Mesothelial cell of epicardium (in vitro differentiated cells): ENCODE data around the gene CMYA5. TPM values are rescaled to one million over a fixed set of nuclear protein-coding genes. Genes with fewer than 3 reads are reported as not detected.

ENCODE experiments used
- DNase-seq, 2 experiments: peaks; one replicate each; pipeline ENCODE4 v3.0.0; 2021; ENCODE audit warnings: low spot score in 2 of 2; ENCODE audit not compliant: unreplicated experiment in 2 of 2
- H3K27ac Mint-ChIP-seq: 2 replicates; pipeline ENCODE4 v1.8.0; 2021; ENCODE audit warnings: mixed read lengths
- H3K27me3 Mint-ChIP-seq: 2 replicates; pipeline ENCODE4 v1.8.0; 2021; ENCODE audit warnings: low read depth, mixed read lengths
- H3K36me3 Mint-ChIP-seq: 2 replicates; pipeline ENCODE4 v1.8.0; 2021; ENCODE audit warnings: mixed read lengths
- H3K4me1 Mint-ChIP-seq: 2 replicates; pipeline ENCODE4 v1.8.0; 2021; ENCODE audit warnings: mixed read lengths
- H3K4me3 Mint-ChIP-seq: 2 replicates; pipeline ENCODE4 v1.8.0; 2021; ENCODE audit warnings: mild to moderate bottlenecking, moderate library complexity, mixed read lengths
- H3K9me3 Mint-ChIP-seq: 2 replicates; pipeline ENCODE4 v1.8.0; 2021; ENCODE audit warnings: mixed read lengths
- total RNA-seq: library from RNA; stranded (reverse); gene quantifications from 3 replicates; pipeline ENCODE4 v1.2.1, GENCODE V29; 2021
- TF ChIP-seq, protein P1 (sequence below): fragments of 200-600 bp; sonication (generic); IDR thresholded peaks from one replicate; pipeline ENCODE4 v1.5.0; 2021; ENCODE audit warnings: antibody characterized with exemption; ENCODE audit not compliant: unreplicated experiment

Gene CMYA5
- total RNA-seq, 1 donor from 2014 or later, result 6.5 TPM

DNA sequence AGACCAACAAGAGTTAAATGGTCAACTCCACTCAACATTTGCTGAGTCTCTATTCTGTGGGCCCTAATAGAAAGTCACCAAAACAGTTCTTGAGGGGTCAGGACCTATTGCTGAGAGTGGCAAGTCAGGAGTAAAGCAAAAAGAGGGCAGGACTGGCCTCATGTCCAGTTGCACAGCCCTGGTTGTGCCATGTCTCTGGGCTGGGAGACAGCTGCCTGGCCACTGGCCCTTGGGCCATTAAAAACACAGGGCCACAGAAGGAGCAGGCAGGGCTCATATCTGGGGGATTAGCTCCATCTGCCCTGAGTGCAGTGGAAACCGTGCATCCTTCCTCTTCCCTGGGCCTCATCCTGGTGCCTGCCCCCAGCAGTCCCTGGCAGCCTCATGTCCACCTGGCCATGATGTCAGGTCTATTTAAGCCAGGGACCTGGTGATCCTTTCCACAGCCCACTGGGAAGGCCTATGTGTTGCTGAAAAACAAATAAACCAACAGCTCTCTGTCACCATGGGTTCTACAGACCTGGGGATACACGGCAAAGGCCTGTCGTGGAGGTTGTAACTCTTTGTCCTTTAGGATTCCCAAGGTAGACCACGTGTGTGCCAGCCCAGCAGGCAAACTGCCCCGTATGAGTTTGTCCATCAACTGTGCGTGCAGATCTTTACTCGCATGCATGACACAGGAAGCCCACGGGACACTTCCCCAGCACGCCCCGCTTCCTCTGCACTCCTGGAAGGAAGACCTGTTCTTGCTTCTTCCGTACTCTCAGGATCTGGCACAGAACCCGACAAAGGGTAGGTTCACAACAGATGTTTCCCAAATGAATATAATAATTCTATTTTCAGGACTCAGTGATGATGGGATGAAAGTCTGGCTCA is 152.6 kb downstream of the CMYA5 start:
- TF ChIP-seq, protein P1, sequence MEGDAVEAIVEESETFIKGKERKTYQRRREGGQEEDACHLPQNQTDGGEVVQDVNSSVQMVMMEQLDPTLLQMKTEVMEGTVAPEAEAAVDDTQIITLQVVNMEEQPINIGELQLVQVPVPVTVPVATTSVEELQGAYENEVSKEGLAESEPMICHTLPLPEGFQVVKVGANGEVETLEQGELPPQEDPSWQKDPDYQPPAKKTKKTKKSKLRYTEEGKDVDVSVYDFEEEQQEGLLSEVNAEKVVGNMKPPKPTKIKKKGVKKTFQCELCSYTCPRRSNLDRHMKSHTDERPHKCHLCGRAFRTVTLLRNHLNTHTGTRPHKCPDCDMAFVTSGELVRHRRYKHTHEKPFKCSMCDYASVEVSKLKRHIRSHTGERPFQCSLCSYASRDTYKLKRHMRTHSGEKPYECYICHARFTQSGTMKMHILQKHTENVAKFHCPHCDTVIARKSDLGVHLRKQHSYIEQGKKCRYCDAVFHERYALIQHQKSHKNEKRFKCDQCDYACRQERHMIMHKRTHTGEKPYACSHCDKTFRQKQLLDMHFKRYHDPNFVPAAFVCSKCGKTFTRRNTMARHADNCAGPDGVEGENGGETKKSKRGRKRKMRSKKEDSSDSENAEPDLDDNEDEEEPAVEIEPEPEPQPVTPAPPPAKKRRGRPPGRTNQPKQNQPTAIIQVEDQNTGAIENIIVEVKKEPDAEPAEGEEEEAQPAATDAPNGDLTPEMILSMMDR, result no peak
- Mint-ChIP-seq H3K36me3 (no peaks in the 10 kb centered on the region), H3K4me1 (peaks cover 38% of the 10 kb centered on the region), H3K9me3 (no peaks in the 10 kb centered on the region), H3K4me3 (no peak overlapping the region), H3K27me3 (peaks cover 13% of the 10 kb centered on the region), H3K27ac (no peak overlapping the region)
- no peak for DNase-seq

DNA sequence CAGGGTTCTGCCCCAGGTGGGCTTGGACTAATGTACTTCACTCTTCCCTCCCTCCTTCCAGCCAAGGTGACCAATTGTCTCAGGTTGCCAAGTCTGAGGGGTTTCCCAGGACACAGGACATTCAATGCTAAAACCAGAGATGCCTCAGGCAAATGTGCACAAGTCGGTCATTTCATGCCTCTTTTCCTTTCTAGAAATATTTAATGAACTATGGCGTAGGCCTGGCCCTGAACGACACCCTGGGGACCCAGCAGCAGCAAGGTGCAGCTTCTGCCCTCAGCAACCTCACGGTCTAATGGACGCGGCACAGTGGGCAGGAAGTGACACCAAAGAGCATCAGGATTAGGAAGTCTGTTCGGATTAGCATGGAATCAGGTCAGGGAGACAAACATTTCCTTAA is 153.4 kb downstream of the CMYA5 start:
- TF ChIP-seq, protein P1, result no peak
- Mint-ChIP-seq H3K36me3 (no peaks in the 10 kb centered on the region), H3K9me3 (no peaks in the 10 kb centered on the region), H3K4me3 (no peak overlapping the region), H3K27ac (no peak overlapping the region), H3K4me1 (peaks cover 31% of the 10 kb centered on the region), H3K27me3 (peaks cover 20% of the 10 kb centered on the region)
- DNase-seq, result no peak

DNA sequence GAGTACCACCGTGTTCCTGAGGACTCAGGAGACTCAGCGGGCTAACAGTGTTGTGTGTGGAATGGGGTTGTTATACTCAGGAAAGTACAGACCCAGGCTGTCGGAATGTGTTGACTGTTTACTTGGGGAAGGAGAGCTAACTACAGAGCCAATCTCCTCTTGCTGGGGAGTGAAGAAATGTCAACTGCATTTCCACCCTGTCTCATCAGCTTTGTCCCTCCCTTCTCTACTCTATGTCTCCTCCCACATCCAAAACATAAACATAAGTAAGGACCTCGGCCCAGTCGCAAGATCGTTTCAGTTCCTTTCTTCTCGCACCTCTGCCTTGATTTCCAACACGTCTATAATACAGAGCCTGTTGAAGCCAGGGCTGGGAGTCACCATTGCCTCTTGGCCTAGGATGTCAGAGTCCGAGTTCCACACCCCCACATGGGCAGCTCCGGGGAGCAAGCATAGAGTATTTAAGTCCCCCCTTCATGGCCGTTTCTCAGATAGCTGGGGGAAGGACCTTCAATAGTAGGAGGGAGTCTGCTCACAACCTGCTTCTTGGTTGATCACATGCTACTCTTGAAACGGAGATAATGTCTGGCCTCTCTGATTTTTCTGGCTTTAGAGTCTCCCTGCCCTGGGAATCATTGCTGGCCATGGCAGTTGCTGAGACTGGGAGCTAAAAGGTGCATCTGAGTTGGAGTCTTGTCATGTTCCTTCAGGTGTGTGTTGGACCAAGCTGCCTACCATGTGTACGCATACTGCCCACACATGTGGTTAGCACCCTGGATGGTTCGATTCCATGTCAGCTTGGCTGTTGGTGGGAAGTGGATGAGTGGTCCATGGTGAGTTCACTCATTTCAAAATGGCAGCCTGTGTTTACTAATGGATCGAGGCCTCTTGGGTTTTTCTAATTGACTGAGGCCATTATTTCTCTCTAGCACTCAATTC is 154.1 kb downstream of the CMYA5 start:
- DNase-seq, result no peak
- Mint-ChIP-seq H3K27ac (no peak overlapping the region), H3K27me3 (peaks cover 26% of the 10 kb centered on the region), H3K4me3 (no peak overlapping the region), H3K4me1 (peaks cover 23% of the 10 kb centered on the region), H3K9me3 (no peaks in the 10 kb centered on the region), H3K36me3 (no peaks in the 10 kb centered on the region)
- TF ChIP-seq, protein P1, result no peak

DNA sequence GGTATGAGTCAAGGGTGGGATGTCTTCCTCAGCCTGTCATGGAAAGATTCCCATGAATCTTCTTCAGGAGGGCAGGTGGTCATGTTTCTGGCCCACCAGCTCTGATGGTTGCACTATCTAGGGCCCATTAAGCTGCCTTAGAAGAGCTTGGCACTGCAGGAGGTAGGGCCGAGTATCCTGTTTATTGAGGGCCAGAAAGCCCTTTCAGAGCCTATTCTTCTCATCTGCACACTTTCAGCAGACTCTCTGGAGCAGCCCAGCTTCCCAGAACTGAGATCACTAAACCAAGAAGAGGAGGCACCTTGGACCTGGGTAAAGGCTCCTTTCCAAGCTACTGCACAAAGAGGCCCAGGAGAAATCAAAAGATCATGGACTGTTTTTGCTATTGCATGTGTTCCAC is 154.9 kb downstream of the CMYA5 start:
- H3K4me3 Mint-ChIP-seq, result no peak overlapping the region
- H3K36me3 Mint-ChIP-seq, result no peaks in the 10 kb centered on the region
- DNase-seq, result no peak
- H3K27ac Mint-ChIP-seq, result no peak overlapping the region
- TF ChIP-seq, protein P1, result no peak
- peaks cover 28% of the 10 kb centered on the region for H3K27me3 Mint-ChIP-seq
- peaks cover 17% of the 10 kb centered on the region for H3K4me1 Mint-ChIP-seq
- H3K9me3 Mint-ChIP-seq, result no peaks in the 10 kb centered on the region

DNA sequence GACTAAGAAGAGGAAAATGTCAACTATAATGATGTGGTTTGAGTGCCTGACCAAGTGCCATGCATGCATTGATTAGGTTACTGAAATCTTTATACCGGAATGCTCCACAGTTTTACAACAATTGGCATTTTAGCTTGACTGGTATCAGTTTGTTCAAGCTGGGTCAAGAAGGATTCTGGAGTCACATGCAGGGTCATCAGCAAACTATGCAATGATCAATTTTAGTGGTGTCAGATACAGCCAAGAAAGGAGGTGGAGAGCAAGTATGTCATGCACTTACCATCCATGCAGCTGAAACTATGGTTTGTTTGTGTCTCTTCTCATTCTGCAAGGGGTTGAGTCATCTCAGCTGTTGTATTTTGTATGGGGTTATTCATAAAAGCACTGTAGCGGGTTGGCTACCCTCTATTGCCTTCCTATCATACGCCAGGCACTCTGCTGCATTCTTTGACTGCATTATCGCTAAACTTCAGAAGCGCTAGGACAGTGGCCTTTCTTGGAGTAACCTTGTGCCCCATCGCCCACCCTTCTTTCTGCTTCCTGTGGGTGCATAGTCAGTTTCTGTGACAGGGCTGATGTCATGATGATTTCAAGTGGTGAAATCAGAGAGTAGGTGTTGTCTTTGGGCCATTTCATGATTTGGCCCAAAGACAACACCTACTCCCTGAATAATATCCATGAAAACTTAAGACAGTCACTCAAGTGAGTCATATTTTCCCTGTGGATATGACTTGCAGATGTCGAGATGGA is 156.0 kb downstream of the CMYA5 start:
- Mint-ChIP-seq H3K36me3 (no peaks in the 10 kb centered on the region), H3K27me3 (peaks cover 28% of the 10 kb centered on the region), H3K4me1 (peaks cover 12% of the 10 kb centered on the region), H3K4me3 (no peak overlapping the region), H3K27ac (no peak overlapping the region), H3K9me3 (no peaks in the 10 kb centered on the region)
- TF ChIP-seq, protein P1, result no peak
- no peak for DNase-seq
